PC-9 (cell line): Measurements from ENCODE around the gene NLK. TPM values are rescaled to one million over a fixed set of nuclear protein-coding genes. Genes with fewer than 3 reads are reported as not detected.

Source experiments
- BruUV-seq: library from RNA; stranded (reverse); fragments of 400-500 nt; replicated peaks from 2 replicates; lab custom pipeline; 2021; lab: Mats Ljungman, UMichigan
- CTCF ChIA-PET: fragments of 300-600 bp; sonication (Branson Sonifier 250); formaldehyde crosslinking; loops from one replicate; lab custom pipeline; 2022; ENCODE audit warnings: antibody characterized with exemption; lab: Charles Lee
- POLR2A ChIA-PET: fragments of 300-600 bp; sonication (Branson Sonifier 250); formaldehyde crosslinking; loops from one replicate; lab custom pipeline; 2022; ENCODE audit warnings: antibody characterized with exemption; ENCODE audit not compliant: unreplicated experiment; lab: Charles Lee
- DNase-seq, 2 experiments: peaks; one replicate each; pipeline versions ENCODE4 v3.0.0 to v3.0.0-alpha.2; 2015 to 2022; ENCODE audit warnings: mixed read lengths in 1 of 2
- H2AFZ ChIP-seq: fragments of 200-600 bp; sonication (generic); 2 replicates; pipeline ENCODE4 v1.8.1; 2017; ENCODE audit warnings: antibody characterized with exemption
- H3F3A ChIP-seq: fragments of 200-600 bp; sonication (generic); 2 replicates; pipeline ENCODE4 v1.8.1; 2017; ENCODE audit warnings: antibody characterized with exemption, mild to moderate bottlenecking, low read depth; ENCODE audit not compliant: insufficient read depth
- H3K27ac ChIP-seq: fragments of 200-600 bp; sonication (generic); 2 replicates; pipeline ENCODE4 v1.6.1; 2016; ENCODE audit warnings: mixed run types
- H3K27me3 ChIP-seq: fragments of 200-600 bp; sonication (generic); 2 replicates; pipeline ENCODE4 v1.6.1; 2016; ENCODE audit warnings: low read depth, mixed run types; ENCODE audit not compliant: insufficient read depth
- H3K36me3 ChIP-seq: fragments of 200-600 bp; sonication (generic); 2 replicates; pipeline ENCODE4 v1.6.1; 2016; ENCODE audit warnings: low read depth, mixed run types
- H3K4me1 ChIP-seq: fragments of 200-600 bp; sonication (generic); replicated peaks from 2 replicates; pipeline ENCODE4 v1.6.1; 2016; ENCODE audit warnings: mixed run types; ENCODE audit not compliant: insufficient read depth
- H3K4me2 ChIP-seq: fragments of 200-600 bp; sonication (generic); 2 replicates; pipeline ENCODE4 v1.6.1; 2017; ENCODE audit warnings: mixed run types
- H3K4me3 ChIP-seq: fragments of 200-600 bp; sonication (generic); 2 replicates; pipeline ENCODE4 v1.6.1; 2016; ENCODE audit warnings: mixed run types
- H3K79me2 ChIP-seq: fragments of 200-600 bp; sonication (generic); 2 replicates; pipeline ENCODE4 v1.6.1; 2017; ENCODE audit warnings: low read depth, mixed run types
- H3K9me2 ChIP-seq: fragments of 200-600 bp; sonication (generic); 2 replicates; pipeline ENCODE4 v1.8.1; 2017; ENCODE audit warnings: mild to moderate bottlenecking; ENCODE audit not compliant: insufficient read depth
- H3K9me3 ChIP-seq: fragments of 200-600 bp; sonication (generic); 2 replicates; pipeline ENCODE4 v1.8.1; 2016; ENCODE audit warnings: low read depth; ENCODE audit not compliant: insufficient read depth
- H4K20me1 ChIP-seq: fragments of 200-600 bp; sonication (generic); 2 replicates; pipeline ENCODE4 v1.8.1; 2017; ENCODE audit not compliant: insufficient read depth
- EZH2 ChIP-seq: fragments of 200-600 bp; sonication (generic); IDR thresholded peaks from 2 replicates; pipeline ENCODE4 v1.8.0; 2017; ENCODE audit warnings: antibody characterized with exemption, low read depth
- intact Hi-C: fragments of 100-400 bp; cut with micrococcal nuclease; formaldehyde crosslinking; loops from one replicate; pipeline ENCODE4 v1.10.0; 2022; ENCODE audit not compliant: unreplicated experiment
- total RNA-seq: library from RNA; stranded (reverse); gene quantifications from 2 replicates; pipeline ENCODE4 v1.2.3, GENCODE V29; 2021
- TF ChIP-seq, protein P1 (sequence below): fragments of 200-600 bp; sonication (generic); conservative IDR thresholded peaks from 2 replicates; pipeline ENCODE4 v1.6.1; 2017; ENCODE audit warnings: mixed run types, antibody characterized with exemption, mild to moderate bottlenecking, moderate library complexity

NLK gene
- total RNA-seq, 1 experiment from 2014 or later: 20.7 TPM

DNA sequence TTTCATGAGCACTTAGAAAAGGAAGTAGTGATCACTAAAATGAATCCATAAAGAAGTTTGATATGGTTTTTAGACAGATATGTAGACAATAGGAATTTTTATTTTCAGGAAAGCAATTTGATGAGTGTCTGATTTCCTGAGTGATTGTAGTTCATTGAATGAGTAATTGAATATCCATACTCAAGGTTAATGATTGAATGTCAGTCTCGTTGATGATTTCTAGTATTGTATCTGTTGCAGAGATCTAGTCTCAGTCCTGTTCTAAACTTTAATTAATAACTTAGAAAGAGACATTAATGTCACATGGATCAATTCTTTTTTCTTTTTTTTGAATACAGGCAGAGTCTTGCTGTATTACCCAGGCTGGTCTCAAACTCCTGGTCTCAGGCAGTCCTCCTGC, 78.3 kb downstream of the NLK start:
- Histone ChIP-seq H3K9me2 (no peaks in the 10 kb centered on the region; the same call in 1 of the 2 replicates), H3K4me3 (no peak overlapping the region), H3K4me2 (no peak overlapping the region), H3K27ac (no peak overlapping the region), H3K4me1 (no peaks in the 10 kb centered on the region), H3K79me2 (no peaks in the 10 kb centered on the region), H4K20me1 (no peaks in the 10 kb centered on the region), H2AFZ (no peak overlapping the region), H3K9me3 (no peaks in the 10 kb centered on the region), H3K27me3 (no peaks in the 10 kb centered on the region), H3K36me3 (no peaks in the 10 kb centered on the region), H3F3A (no peaks in the 10 kb centered on the region)
- intact Hi-C loops: no loop called here
- no TSS peak for BruUV-seq
- ChIA-PET CTCF (no interaction called here), POLR2A (no interaction called here)
- TF ChIP-seq, protein P1, sequence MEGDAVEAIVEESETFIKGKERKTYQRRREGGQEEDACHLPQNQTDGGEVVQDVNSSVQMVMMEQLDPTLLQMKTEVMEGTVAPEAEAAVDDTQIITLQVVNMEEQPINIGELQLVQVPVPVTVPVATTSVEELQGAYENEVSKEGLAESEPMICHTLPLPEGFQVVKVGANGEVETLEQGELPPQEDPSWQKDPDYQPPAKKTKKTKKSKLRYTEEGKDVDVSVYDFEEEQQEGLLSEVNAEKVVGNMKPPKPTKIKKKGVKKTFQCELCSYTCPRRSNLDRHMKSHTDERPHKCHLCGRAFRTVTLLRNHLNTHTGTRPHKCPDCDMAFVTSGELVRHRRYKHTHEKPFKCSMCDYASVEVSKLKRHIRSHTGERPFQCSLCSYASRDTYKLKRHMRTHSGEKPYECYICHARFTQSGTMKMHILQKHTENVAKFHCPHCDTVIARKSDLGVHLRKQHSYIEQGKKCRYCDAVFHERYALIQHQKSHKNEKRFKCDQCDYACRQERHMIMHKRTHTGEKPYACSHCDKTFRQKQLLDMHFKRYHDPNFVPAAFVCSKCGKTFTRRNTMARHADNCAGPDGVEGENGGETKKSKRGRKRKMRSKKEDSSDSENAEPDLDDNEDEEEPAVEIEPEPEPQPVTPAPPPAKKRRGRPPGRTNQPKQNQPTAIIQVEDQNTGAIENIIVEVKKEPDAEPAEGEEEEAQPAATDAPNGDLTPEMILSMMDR: no peak
- TF ChIP-seq EZH2: no peak
- DNase-seq: no peak

DNA sequence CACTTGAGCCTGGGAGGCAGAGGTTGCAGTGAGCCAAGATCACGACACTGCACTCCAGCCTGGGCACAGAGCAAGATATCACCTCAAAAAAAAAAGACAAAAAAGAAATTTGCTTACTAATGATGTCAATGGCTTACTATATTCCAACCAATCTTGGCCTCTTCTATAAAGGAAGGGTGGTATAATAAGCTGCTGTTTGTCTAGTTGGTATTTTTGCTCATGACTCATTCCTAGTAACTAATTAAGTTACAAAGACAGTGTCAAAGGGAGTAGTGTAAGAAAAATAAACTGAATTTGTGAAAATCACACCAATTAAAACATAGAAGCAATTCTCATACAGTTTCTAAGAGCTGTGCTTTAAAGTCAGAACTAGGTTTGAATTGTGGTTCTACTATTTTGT, 82.5 kb downstream of the NLK start:
- Histone ChIP-seq H3K9me3 (no peaks in the 10 kb centered on the region), H3K9me2 (no peaks in the 10 kb centered on the region), H3F3A (no peaks in the 10 kb centered on the region), H3K36me3 (0 out of 2 replicates have a peak, but pooled peaks cover 8% of the 10 kb centered on the region), H3K27ac (no peak overlapping the region), H3K4me3 (no peak overlapping the region), H4K20me1 (no peaks in the 10 kb centered on the region), H3K4me2 (no peak overlapping the region), H3K4me1 (no peaks in the 10 kb centered on the region), H2AFZ (no peak overlapping the region), H3K79me2 (no peaks in the 10 kb centered on the region), H3K27me3 (no peaks in the 10 kb centered on the region)
- TF ChIP-seq EZH2: no peak
- TF ChIP-seq, protein P1: no peak
- DNase-seq: no peak
- POLR2A ChIA-PET: no interaction called here
- intact Hi-C loops: no loop called here
- CTCF ChIA-PET: no interaction called here
- BruUV-seq: no TSS peak

GRCh38 chr17:28125526-28126378, 83.3 kb downstream of the NLK start:
- Histone ChIP-seq H2AFZ (no peak overlapping the region), H3K27me3 (no peaks in the 10 kb centered on the region), H3K9me2 (no peaks in the 10 kb centered on the region), H3F3A (no peaks in the 10 kb centered on the region), H3K27ac (no peak overlapping the region), H3K4me3 (no peak overlapping the region), H3K4me2 (no peak overlapping the region), H3K4me1 (no peaks in the 10 kb centered on the region), H3K36me3 (0 out of 2 replicates have a peak, but pooled peaks cover 8% of the 10 kb centered on the region), H3K79me2 (no peaks in the 10 kb centered on the region), H3K9me3 (no peaks in the 10 kb centered on the region), H4K20me1 (no peaks in the 10 kb centered on the region)
- ChIA-PET CTCF (no interaction called here), POLR2A (no interaction called here)
- no peak for DNase-seq
- intact Hi-C loops: no loop called here
- no peak for TF ChIP-seq EZH2
- TF ChIP-seq, protein P1: no peak
- no TSS peak for BruUV-seq
